Kidney (tissue), 14 donors: ENCODE data around the gene MACROD2. TPM values are rescaled to one million over a fixed set of nuclear protein-coding genes. Genes with fewer than 3 reads are reported as not detected.

Source experiments
- DNase-seq, 5 donors: peaks; one replicate each; pipeline ENCODE4 v3.0.0-alpha.2; 2013 to 2020
- FAIRE-seq: peaks from 2 replicates; lab custom pipeline; 2012; peaks lifted over from hg19 to GRCh38; lab: Jason Lieb, UNC
- H3K27ac ChIP-seq, 2 donors: one replicate each; pipeline ENCODE4 v1.7.0; 2013; ENCODE audit warnings: low read depth in 2 of 2, low read length in 2 of 2, inconsistent platforms in 1 of 2
- H3K27me3 ChIP-seq: one replicate; pipeline ENCODE4 v1.7.1; 2013; ENCODE audit warnings: low read length, inconsistent platforms; ENCODE audit not compliant: control insufficient read depth, insufficient read depth
- H3K36me3 ChIP-seq, 3 donors: one replicate each; pipeline versions ENCODE4 v1.7.0 to v1.7.1; 2013; ENCODE audit warnings: low read length in 3 of 3, control low read depth in 1 of 3, inconsistent platforms in 1 of 3; ENCODE audit not compliant: insufficient read depth in 3 of 3, control insufficient read depth in 2 of 3
- H3K4me1 ChIP-seq, 3 donors: one replicate each; pipeline versions ENCODE4 v1.7.0 to v1.7.1; 2013; ENCODE audit warnings: low read length in 3 of 3, inconsistent platforms in 1 of 3, low read depth in 1 of 3; ENCODE audit not compliant: control insufficient read depth in 2 of 3, insufficient read depth in 2 of 3
- H3K4me3 ChIP-seq, 3 donors: one replicate each; pipeline versions ENCODE4 v1.7.0 to v1.8.1; 2013; ENCODE audit warnings: low read length in 3 of 3, control low read depth in 1 of 3, inconsistent platforms in 1 of 3
- H3K9ac ChIP-seq, 3 donors: one replicate each; pipeline versions ENCODE4 v1.7.0 to v1.7.1; 2013; ENCODE audit warnings: low read length in 3 of 3, control low read depth in 1 of 3, inconsistent platforms in 1 of 3
- H3K9me3 ChIP-seq, 3 donors: one replicate each; pipeline versions ENCODE4 v1.7.0 to v1.7.1; 2013; ENCODE audit warnings: low read length in 3 of 3, control low read depth in 1 of 3, inconsistent platforms in 1 of 3; ENCODE audit not compliant: control insufficient read depth in 2 of 3, insufficient read depth in 1 of 3
- CTCF ChIP-seq: IDR thresholded peaks from 3 replicates; pipeline ENCODE4 v1.5.1; 2012; ENCODE audit warnings: mild to moderate bottlenecking, moderate library complexity, borderline replicate concordance; ENCODE audit not compliant: insufficient read depth; ENCODE audit errors: extremely low read depth
- intact Hi-C: fragments of 100-400 bp; cut with DNase I; formaldehyde crosslinking; loops from one replicate; pipeline ENCODE4 v1.11.1; 2022
- polyA plus RNA-seq: library from polyadenylated mRNA; stranded (reverse); fragments of 350-450 nt; fragmentation: Illumina TruSeq; extraction: RNeasy Lipid Tissue Mini Kit (QIAGEN cat#74804); gene quantifications from one replicate; pipeline ENCODE4 v1.2.3, GENCODE V29; 2014; ENCODE audit warnings: low read depth, low replicate concordance; ENCODE audit not compliant: insufficient read depth
- total RNA-seq: library from RNA; stranded (reverse); fragmentation: NEBNext Ultra II Directional; extraction: Animal tissue kit (Norgen Biotek cat#: 25700); gene quantifications from one replicate; pipeline ENCODE4 v1.2.1, GENCODE V29; 2021
- donor health status: control.
- donor health status: control.
- donor health status: control.
- donor health status: control.
- donor health status: control.
- donor health status: DM: yes; HTN: yes; CAD: no.
- donor health status: Normal renal cell carcinoma (clear cell type).

MACROD2 gene
- total and polyA plus RNA-seq, 2 donors from 2014 or later, result 3.0 to 10.0 TPM

GRCh38 chr20:14360416-14360815 is 365.1 kb downstream of the MACROD2 start:
- no peak for TF ChIP-seq CTCF
- Histone ChIP-seq H3K4me3 (no peak overlapping the region), H3K27ac (no peak overlapping the region), H3K36me3 (no peaks in the 10 kb centered on the region), H3K27me3 (no peaks in the 10 kb centered on the region), H3K9ac (no peak overlapping the region), H3K4me1 (no peaks in the 10 kb centered on the region), H3K9me3 (no peaks in the 10 kb centered on the region)
- FAIRE-seq, result no peak
- intact Hi-C loops, result no loop called here
- DNase-seq, result no peak

- no peak for DNase-seq
- Histone ChIP-seq H3K36me3 (no peaks in the 10 kb centered on the region), H3K9me3 (no peaks in the 10 kb centered on the region), H3K9ac (no peak overlapping the region), H3K27ac (no peak overlapping the region), H3K27me3 (no peaks in the 10 kb centered on the region), H3K4me1 (no peaks in the 10 kb centered on the region), H3K4me3 (no peak overlapping the region)
- intact Hi-C loops, result no loop called here
- FAIRE-seq, result no peak
- TF ChIP-seq CTCF, result no peak
These were observed 366.4 kb downstream of the MACROD2 start for GRCh38 chr20:14361509-14362345.

- Histone ChIP-seq H3K9ac (no peak overlapping the region), H3K36me3 (no peaks in the 10 kb centered on the region), H3K4me1 (no peaks in the 10 kb centered on the region), H3K4me3 (no peak overlapping the region), H3K9me3 (no peaks in the 10 kb centered on the region), H3K27me3 (no peaks in the 10 kb centered on the region), H3K27ac (no peak overlapping the region)
- TF ChIP-seq CTCF, result no peak
- intact Hi-C loops, result no loop called here
- DNase-seq (no peak), FAIRE-seq (no peak)
These were observed 378.9 kb downstream of the MACROD2 start for GRCh38 chr20:14374196-14374595.
